Adipocyte (in vitro differentiated cells): ENCODE data around the gene USP15.

Experiments used
- DNase-seq: peaks from one replicate; pipeline ENCODE4 v3.0.0-alpha.2; 2015; ENCODE audit warnings: low read depth
- H3K27me3 ChIP-seq: replicated peaks from 2 replicates; pipeline ENCODE4 v1.7.0; 2013; ENCODE audit warnings: mild to moderate bottlenecking, low read length, moderate library complexity; ENCODE audit not compliant: control insufficient read depth, insufficient read depth
- H3K36me3 ChIP-seq: 2 replicates; pipeline ENCODE4 v1.7.0; 2013; ENCODE audit warnings: low read length, mild to moderate bottlenecking, moderate library complexity; ENCODE audit not compliant: control insufficient read depth, insufficient read depth, severe bottlenecking
- H3K4me1 ChIP-seq: 2 replicates; pipeline ENCODE4 v1.7.0; 2013; ENCODE audit warnings: mild to moderate bottlenecking, low read length, moderate library complexity; ENCODE audit not compliant: control insufficient read depth, insufficient read depth
- H3K4me3 ChIP-seq: 2 replicates; pipeline ENCODE4 v1.7.0; 2013; ENCODE audit warnings: mild to moderate bottlenecking, low read length, moderate library complexity
- H3K9ac ChIP-seq: 2 replicates; pipeline ENCODE4 v1.7.0; 2013; ENCODE audit warnings: mild to moderate bottlenecking, low read length, moderate library complexity
- H3K9me3 ChIP-seq: 2 replicates; pipeline ENCODE4 v1.7.0; 2013; ENCODE audit warnings: mild to moderate bottlenecking, low read length, moderate library complexity; ENCODE audit not compliant: control insufficient read depth

The USP15 gene

DNA sequence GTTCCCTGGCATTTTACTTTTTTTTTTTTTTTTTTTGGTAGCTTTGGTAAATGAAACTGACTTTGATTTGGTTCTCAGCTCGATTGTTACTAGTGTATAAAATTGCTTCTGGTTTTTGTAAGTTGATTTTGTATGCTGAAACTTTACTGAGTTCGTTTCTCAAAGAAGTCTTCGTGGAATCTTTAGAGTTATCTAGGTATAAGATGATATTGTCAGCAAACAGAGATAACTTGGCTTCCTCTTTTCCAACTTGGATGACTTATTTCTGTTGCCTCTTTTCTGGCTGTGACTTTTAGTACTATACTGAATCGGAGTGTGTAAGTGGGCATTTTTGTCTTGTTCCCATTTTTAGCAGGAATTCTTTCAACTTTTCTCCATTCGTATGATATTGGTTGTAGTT lies 28.1 kb downstream of the USP15 start:
- Histone ChIP-seq H3K9me3 (peaks cover 18% of the 10 kb centered on the region), H3K4me1 (no peaks in the 10 kb centered on the region), H3K27me3 (no peaks in the 10 kb centered on the region), H3K36me3 (no peaks in the 10 kb centered on the region), H3K9ac (no peak overlapping the region), H3K4me3 (no peak overlapping the region)
- no peak for DNase-seq

- DNase-seq = no peak
- Histone ChIP-seq H3K9me3 (peaks cover 18% of the 10 kb centered on the region), H3K9ac (no peak overlapping the region), H3K4me1 (no peaks in the 10 kb centered on the region), H3K27me3 (no peaks in the 10 kb centered on the region), H3K4me3 (no peak overlapping the region), H3K36me3 (peaks cover 14% of the 10 kb centered on the region)
Measured at GRCh38 chr12:62290846-62291245, 30.6 kb downstream of the USP15 start.

DNA sequence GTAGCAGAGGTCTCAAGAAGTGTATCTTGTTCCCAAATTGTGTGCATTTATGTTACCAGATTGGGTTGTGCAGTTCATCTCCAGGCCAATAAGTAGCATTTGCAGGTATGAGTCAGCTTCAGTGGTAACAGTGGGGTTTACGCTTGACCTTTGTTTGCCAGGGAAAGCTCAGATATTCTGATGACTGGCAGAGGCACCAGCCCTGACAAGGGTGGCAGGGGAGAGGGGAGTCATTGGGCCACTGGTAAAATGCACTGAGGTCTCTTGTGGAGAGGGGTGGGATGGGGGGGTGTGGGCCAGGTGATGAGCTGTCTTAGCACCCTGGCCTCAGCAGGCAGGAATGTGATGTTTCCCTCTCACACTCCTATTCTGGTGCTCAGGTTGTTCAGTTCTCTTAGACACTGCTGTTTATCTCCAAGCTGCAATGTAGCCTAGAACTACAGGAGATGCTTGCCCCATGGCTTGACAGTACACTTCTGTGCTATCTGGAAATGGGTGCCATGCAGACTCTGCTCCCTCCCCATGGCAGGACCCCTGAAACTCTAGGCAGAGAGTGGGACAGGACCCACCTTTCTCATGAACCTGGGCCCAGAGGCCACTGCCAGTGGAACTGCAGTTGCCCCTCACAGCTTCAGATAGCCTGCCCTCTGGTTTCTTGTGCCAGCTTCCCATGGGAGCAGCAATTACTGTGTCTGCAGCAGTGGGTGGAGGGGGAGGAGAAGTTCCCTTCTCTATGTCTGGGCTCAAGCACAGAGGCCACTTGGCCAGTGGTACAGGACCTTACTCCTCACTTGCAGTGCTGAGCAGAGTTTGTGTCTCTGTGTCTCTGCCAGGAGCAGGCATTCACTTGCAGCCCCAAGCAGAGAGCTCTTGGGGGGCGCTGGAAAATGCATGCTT lies 31.9 kb downstream of the USP15 start:
- no peak overlapping the region for H3K4me3 ChIP-seq
- DNase-seq = no peak
- no peaks in the 10 kb centered on the region for H3K4me1 ChIP-seq
- peaks cover 23% of the 10 kb centered on the region for H3K36me3 ChIP-seq
- H3K9me3 ChIP-seq = peaks cover 18% of the 10 kb centered on the region
- no peak overlapping the region for H3K9ac ChIP-seq
- no peaks in the 10 kb centered on the region for H3K27me3 ChIP-seq

DNA sequence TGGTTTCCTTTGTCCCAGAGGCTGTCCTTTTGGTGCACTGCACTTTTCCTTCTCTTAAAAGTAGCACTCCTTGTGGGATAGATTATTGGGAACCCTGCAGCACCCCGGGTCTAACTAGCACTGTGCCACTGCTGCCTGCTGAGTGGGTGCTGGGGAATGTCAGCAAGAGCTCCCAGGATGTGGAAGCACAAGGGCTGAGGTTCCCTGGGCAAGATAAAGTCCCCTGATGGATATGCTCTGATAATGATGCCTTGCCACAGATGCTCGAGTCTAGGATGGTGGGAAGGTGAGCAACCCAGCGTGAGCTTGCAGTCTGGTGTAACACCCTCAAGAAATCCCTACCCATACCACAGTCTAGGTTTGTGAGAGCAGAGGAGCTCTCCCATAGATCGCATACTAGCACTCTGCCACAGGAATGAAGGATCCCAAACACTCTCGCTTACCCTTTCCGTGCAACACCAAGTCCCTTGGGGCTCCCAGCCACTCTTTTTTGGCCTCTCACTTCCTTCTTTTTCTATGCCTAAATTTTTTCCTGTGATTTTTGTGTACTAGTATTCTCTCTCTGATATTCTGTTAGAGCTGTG lies 32.6 kb downstream of the USP15 start:
- Histone ChIP-seq H3K27me3 (no peaks in the 10 kb centered on the region), H3K4me3 (no peak overlapping the region), H3K9me3 (peaks cover 14% of the 10 kb centered on the region), H3K36me3 (peaks cover 31% of the 10 kb centered on the region), H3K9ac (no peak overlapping the region), H3K4me1 (no peaks in the 10 kb centered on the region)
- DNase-seq = no peak

- Histone ChIP-seq H3K9ac (no peak overlapping the region), H3K27me3 (no peaks in the 10 kb centered on the region), H3K4me3 (no peak overlapping the region), H3K4me1 (no peaks in the 10 kb centered on the region), H3K36me3 (peaks cover 34% of the 10 kb centered on the region), H3K9me3 (peaks cover 12% of the 10 kb centered on the region)
- no peak for DNase-seq
Measured at GRCh38 chr12:62294378-62294777, 34.2 kb downstream of the USP15 start.

- Histone ChIP-seq H3K27me3 (no peaks in the 10 kb centered on the region), H3K36me3 (peaks cover 34% of the 10 kb centered on the region), H3K4me3 (no peak overlapping the region), H3K9ac (no peak overlapping the region), H3K4me1 (peaks cover 6% of the 10 kb centered on the region), H3K9me3 (peaks cover 4% of the 10 kb centered on the region)
- no peak for DNase-seq
Measured at GRCh38 chr12:62296001-62296400, 35.8 kb downstream of the USP15 start.

DNA sequence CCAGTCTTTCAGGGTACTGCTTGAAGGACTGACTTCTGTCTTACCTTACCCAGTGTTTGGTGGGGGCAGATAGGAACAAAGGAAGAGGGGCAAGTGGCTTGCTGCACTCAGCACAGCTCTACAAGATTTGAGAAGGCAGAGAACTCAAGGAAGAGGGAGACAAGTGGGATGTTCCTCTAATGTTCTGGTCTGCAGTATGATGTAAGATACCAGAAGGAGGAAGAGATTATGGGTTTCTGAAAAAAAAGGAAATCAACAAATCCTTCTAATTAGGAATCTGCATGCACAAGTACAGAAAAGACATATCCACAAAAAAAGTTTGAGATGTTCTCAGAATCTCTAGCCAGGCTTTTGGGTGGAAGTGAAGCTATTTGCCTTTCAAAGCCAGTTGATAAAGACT lies 37.1 kb downstream of the USP15 start:
- H3K4me3 ChIP-seq = no peak overlapping the region
- H3K27me3 ChIP-seq = no peaks in the 10 kb centered on the region
- no peak for DNase-seq
- no peak overlapping the region for H3K9ac ChIP-seq
- peaks cover 6% of the 10 kb centered on the region for H3K4me1 ChIP-seq
- peaks cover 34% of the 10 kb centered on the region for H3K36me3 ChIP-seq
- no peaks in the 10 kb centered on the region for H3K9me3 ChIP-seq

DNA sequence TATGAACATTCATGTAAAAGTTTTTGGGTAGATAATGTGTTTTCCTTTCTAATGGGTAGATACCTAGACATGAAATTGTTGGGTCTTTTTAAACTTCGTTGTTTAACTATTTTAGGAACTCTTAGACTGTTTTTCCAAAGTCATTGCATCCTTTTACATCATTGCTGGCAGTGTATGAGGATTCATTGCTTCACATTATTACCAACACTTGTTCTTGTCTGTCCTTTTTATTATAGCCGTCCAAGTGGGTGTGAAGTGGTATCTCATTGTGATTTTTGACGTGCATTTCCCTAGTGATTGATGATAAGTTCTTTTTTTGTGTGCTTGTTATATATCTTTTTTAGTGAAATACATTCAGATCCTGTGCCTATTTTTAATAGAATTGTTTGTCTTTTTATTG lies 39.4 kb downstream of the USP15 start:
- H3K27me3 ChIP-seq = no peaks in the 10 kb centered on the region
- peaks cover 4% of the 10 kb centered on the region for H3K9me3 ChIP-seq
- H3K36me3 ChIP-seq = peaks cover 45% of the 10 kb centered on the region
- no peak overlapping the region for H3K4me3 ChIP-seq
- DNase-seq = no peak
- peaks cover 6% of the 10 kb centered on the region for H3K4me1 ChIP-seq
- H3K9ac ChIP-seq = no peak overlapping the region

- peaks cover 45% of the 10 kb centered on the region for H3K36me3 ChIP-seq
- H3K9me3 ChIP-seq = peaks cover 9% of the 10 kb centered on the region
- H3K27me3 ChIP-seq = no peaks in the 10 kb centered on the region
- no peak overlapping the region for H3K4me3 ChIP-seq
- no peak for DNase-seq
- peaks cover 6% of the 10 kb centered on the region for H3K4me1 ChIP-seq
- no peak overlapping the region for H3K9ac ChIP-seq
Measured at GRCh38 chr12:62301080-62301798, 41.0 kb downstream of the USP15 start.

GRCh38 chr12:62301799-62302133 lies 41.6 kb downstream of the USP15 start:
- no peak for DNase-seq
- no peak overlapping the region for H3K4me3 ChIP-seq
- H3K36me3 ChIP-seq = peaks cover 43% of the 10 kb centered on the region
- H3K4me1 ChIP-seq = peaks cover 6% of the 10 kb centered on the region
- no peaks in the 10 kb centered on the region for H3K27me3 ChIP-seq
- no peak overlapping the region for H3K9ac ChIP-seq
- peaks cover 9% of the 10 kb centered on the region for H3K9me3 ChIP-seq

DNA sequence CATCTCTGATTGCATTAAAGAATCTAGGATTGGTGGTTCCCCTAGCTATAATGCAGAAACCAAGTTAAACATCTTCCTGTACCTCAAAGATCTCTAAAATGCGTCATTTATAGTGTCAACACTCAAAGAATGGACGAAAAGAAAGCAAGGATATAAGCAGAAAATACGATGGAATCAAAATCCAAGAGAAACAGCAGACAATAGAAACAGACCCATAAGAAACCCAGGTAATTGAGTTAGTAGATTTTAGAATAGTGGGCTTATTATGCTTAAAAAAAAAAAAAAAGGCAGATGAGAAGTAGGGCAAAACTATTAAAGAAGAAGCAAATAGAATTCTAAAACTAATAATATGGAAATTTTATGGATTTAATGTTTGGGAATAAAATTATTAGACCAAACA lies 44.4 kb downstream of the USP15 start:
- DNase-seq = no peak
- Histone ChIP-seq H3K9me3 (peaks cover 9% of the 10 kb centered on the region), H3K36me3 (peaks cover 50% of the 10 kb centered on the region), H3K4me1 (peaks cover 6% of the 10 kb centered on the region), H3K27me3 (no peaks in the 10 kb centered on the region), H3K4me3 (no peak overlapping the region), H3K9ac (no peak overlapping the region)
